Measurements from ENCODE around the gene HDX. TPM values are rescaled to one million over a fixed set of nuclear protein-coding genes. Genes with fewer than 3 reads are reported as not detected.
A peak's percentile ranks its signal among the peaks of the same experiment; 100 is the strongest.

Gene HDX
- total RNA-seq, 1 donor from 2014 or later, result 5.4 TPM

- H3K27me3 Mint-ChIP-seq (ENCODE audit: unreplicated experiment), result no peaks in the 10 kb centered on the region
- no peaks in the 10 kb centered on the region for H3K36me3 Mint-ChIP-seq (ENCODE audit: unreplicated experiment)
- DNase-seq (ENCODE audit: extremely low spot score, unreplicated experiment), result no peak
- peaks cover 21% of the 10 kb centered on the region for H3K9me3 Mint-ChIP-seq (ENCODE audit: unreplicated experiment)
- peaks cover 13% of the 10 kb centered on the region for H3K4me1 Mint-ChIP-seq (ENCODE audit: unreplicated experiment)
- no peak for TF ChIP-seq CTCF (IDR thresholded peaks at IDR 0.05)
- H3K4me3 Mint-ChIP-seq (ENCODE audit: unreplicated experiment), result peak overlapping the region; percentile 22
- H3K27ac Mint-ChIP-seq (ENCODE audit: unreplicated experiment), result peak overlapping the region; percentile 10
Observed at GRCh38 chrX:84363663-84364062, 138.6 kb downstream of the HDX start.

GRCh38 chrX:84363051-84363450 is 139.2 kb downstream of the HDX start:
- peaks cover 13% of the 10 kb centered on the region for H3K4me1 Mint-ChIP-seq (ENCODE audit: unreplicated experiment)
- no peak overlapping the region for H3K4me3 Mint-ChIP-seq (ENCODE audit: unreplicated experiment)
- H3K36me3 Mint-ChIP-seq (ENCODE audit: unreplicated experiment), result no peaks in the 10 kb centered on the region
- TF ChIP-seq CTCF (IDR thresholded peaks at IDR 0.05), result no peak
- no peak overlapping the region for H3K27ac Mint-ChIP-seq (ENCODE audit: unreplicated experiment)
- DNase-seq (ENCODE audit: extremely low spot score, unreplicated experiment), result no peak
- no peaks in the 10 kb centered on the region for H3K27me3 Mint-ChIP-seq (ENCODE audit: unreplicated experiment)
- H3K9me3 Mint-ChIP-seq (ENCODE audit: unreplicated experiment), result peaks cover 26% of the 10 kb centered on the region

GRCh38 chrX:84362184-84362838 is 139.9 kb downstream of the HDX start:
- H3K27me3 Mint-ChIP-seq (ENCODE audit: unreplicated experiment), result no peaks in the 10 kb centered on the region
- H3K36me3 Mint-ChIP-seq (ENCODE audit: unreplicated experiment), result no peaks in the 10 kb centered on the region
- peaks cover 29% of the 10 kb centered on the region for H3K9me3 Mint-ChIP-seq (ENCODE audit: unreplicated experiment)
- DNase-seq (ENCODE audit: extremely low spot score, unreplicated experiment), result no peak
- no peak for TF ChIP-seq CTCF (IDR thresholded peaks at IDR 0.05)
- peaks cover 13% of the 10 kb centered on the region for H3K4me1 Mint-ChIP-seq (ENCODE audit: unreplicated experiment)
- no peak overlapping the region for H3K4me3 Mint-ChIP-seq (ENCODE audit: unreplicated experiment)
- no peak overlapping the region for H3K27ac Mint-ChIP-seq (ENCODE audit: unreplicated experiment)

- peaks cover 4% of the 10 kb centered on the region for H3K4me1 Mint-ChIP-seq (ENCODE audit: unreplicated experiment)
- H3K27ac Mint-ChIP-seq (ENCODE audit: unreplicated experiment), result no peak overlapping the region
- no peak for TF ChIP-seq CTCF (IDR thresholded peaks at IDR 0.05)
Observed at GRCh38 chrX:84358271-84358670, 144.0 kb downstream of the HDX start.

GRCh38 chrX:84357296-84357695 is 145.0 kb downstream of the HDX start:
- peaks cover under 1% of the 10 kb centered on the region for H3K4me1 Mint-ChIP-seq (ENCODE audit: unreplicated experiment)
- no peak for DNase-seq (ENCODE audit: extremely low spot score, unreplicated experiment)
- peaks cover 3% of the 10 kb centered on the region for H3K36me3 Mint-ChIP-seq (ENCODE audit: unreplicated experiment)
- no peaks in the 10 kb centered on the region for H3K27me3 Mint-ChIP-seq (ENCODE audit: unreplicated experiment)
- peaks cover 11% of the 10 kb centered on the region for H3K9me3 Mint-ChIP-seq (ENCODE audit: unreplicated experiment)
- H3K4me3 Mint-ChIP-seq (ENCODE audit: unreplicated experiment), result no peak overlapping the region
- TF ChIP-seq CTCF (IDR thresholded peaks at IDR 0.05), result no peak
- H3K27ac Mint-ChIP-seq (ENCODE audit: unreplicated experiment), result no peak overlapping the region

More at GRCh38 chrX:84358271-84358670, 144.0 kb downstream of the HDX start:
- peaks cover 3% of the 10 kb centered on the region for H3K36me3 Mint-ChIP-seq (ENCODE audit: unreplicated experiment)
- H3K27me3 Mint-ChIP-seq (ENCODE audit: unreplicated experiment), result no peaks in the 10 kb centered on the region
- no peak for DNase-seq (ENCODE audit: extremely low spot score, unreplicated experiment)
- no peak overlapping the region for H3K4me3 Mint-ChIP-seq (ENCODE audit: unreplicated experiment)
- H3K9me3 Mint-ChIP-seq (ENCODE audit: unreplicated experiment), result peaks cover 11% of the 10 kb centered on the region
